ENCODE results near the gene FBXW4. TPM values are rescaled to one million over a fixed set of nuclear protein-coding genes. Genes with fewer than 3 reads are reported as not detected.

The FBXW4 gene
- total RNA-seq, 1 donor from 2014 or later, result 21.9 TPM

GRCh38 chr10:101695404-101695890 lies 477 bp upstream of the FBXW4 start:
- H3K27me3 Mint-ChIP-seq (ENCODE audit: low read depth, unreplicated experiment), result no peaks in the 10 kb centered on the region
- Histone ChIP-seq H3K9ac (ENCODE audit: low read length) (peak overlapping the region; percentile 99), H2AFZ (ENCODE audit: low read depth, low read length) (peak overlapping the region; percentile 97), H3K27ac (ENCODE audit: low read depth, low read length) (no peak overlapping the region), H3K36me3 (ENCODE audit: insufficient read depth, low read length) (no peaks in the 10 kb centered on the region), H4K20me1 (ENCODE audit: insufficient read depth, low read length) (no peaks in the 10 kb centered on the region), H3K9me3 (ENCODE audit: insufficient read depth, low read depth, low read length) (no peaks in the 10 kb centered on the region), H3K27me3 (ENCODE audit: insufficient read depth, low read length) (no peaks in the 10 kb centered on the region), H3K79me2 (ENCODE audit: insufficient read depth, low read length) (peaks cover 49% of the 10 kb centered on the region), H3K4me2 (ENCODE audit: low read length) (peak overlapping the region; percentile 98), H3K4me1 (ENCODE audit: insufficient read depth, low read length) (peaks cover 4% of the 10 kb centered on the region), H3K4me3 (ENCODE audit: insufficient read depth, low read depth, low read length) (peak overlapping the region; percentile 78)
- peak overlapping the region; percentile 47 for H3K27ac Mint-ChIP-seq (ENCODE audit: unreplicated experiment)
- H3K36me3 Mint-ChIP-seq (ENCODE audit: low read depth, unreplicated experiment), result no peaks in the 10 kb centered on the region
- no peak for FAIRE-seq
- TF ChIP-seq, protein P1, sequence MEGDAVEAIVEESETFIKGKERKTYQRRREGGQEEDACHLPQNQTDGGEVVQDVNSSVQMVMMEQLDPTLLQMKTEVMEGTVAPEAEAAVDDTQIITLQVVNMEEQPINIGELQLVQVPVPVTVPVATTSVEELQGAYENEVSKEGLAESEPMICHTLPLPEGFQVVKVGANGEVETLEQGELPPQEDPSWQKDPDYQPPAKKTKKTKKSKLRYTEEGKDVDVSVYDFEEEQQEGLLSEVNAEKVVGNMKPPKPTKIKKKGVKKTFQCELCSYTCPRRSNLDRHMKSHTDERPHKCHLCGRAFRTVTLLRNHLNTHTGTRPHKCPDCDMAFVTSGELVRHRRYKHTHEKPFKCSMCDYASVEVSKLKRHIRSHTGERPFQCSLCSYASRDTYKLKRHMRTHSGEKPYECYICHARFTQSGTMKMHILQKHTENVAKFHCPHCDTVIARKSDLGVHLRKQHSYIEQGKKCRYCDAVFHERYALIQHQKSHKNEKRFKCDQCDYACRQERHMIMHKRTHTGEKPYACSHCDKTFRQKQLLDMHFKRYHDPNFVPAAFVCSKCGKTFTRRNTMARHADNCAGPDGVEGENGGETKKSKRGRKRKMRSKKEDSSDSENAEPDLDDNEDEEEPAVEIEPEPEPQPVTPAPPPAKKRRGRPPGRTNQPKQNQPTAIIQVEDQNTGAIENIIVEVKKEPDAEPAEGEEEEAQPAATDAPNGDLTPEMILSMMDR (IDR thresholded peaks at IDR 0.05; ENCODE audit: insufficient read depth, low read depth, low read length), result no peak
- no peak for TF ChIP-seq EZH2 (IDR thresholded peaks at IDR 0.05; ENCODE audit: insufficient read depth, low read length)
- H3K4me3 Mint-ChIP-seq (ENCODE audit: unreplicated experiment), result peak overlapping the region; percentile 84
- no peak for DNase-seq (ENCODE audit: low read depth)
- no peaks in the 10 kb centered on the region for H3K9me3 Mint-ChIP-seq (ENCODE audit: unreplicated experiment)
- peaks cover 13% of the 10 kb centered on the region for H3K4me1 Mint-ChIP-seq (ENCODE audit: low read depth, unreplicated experiment)

DNA sequence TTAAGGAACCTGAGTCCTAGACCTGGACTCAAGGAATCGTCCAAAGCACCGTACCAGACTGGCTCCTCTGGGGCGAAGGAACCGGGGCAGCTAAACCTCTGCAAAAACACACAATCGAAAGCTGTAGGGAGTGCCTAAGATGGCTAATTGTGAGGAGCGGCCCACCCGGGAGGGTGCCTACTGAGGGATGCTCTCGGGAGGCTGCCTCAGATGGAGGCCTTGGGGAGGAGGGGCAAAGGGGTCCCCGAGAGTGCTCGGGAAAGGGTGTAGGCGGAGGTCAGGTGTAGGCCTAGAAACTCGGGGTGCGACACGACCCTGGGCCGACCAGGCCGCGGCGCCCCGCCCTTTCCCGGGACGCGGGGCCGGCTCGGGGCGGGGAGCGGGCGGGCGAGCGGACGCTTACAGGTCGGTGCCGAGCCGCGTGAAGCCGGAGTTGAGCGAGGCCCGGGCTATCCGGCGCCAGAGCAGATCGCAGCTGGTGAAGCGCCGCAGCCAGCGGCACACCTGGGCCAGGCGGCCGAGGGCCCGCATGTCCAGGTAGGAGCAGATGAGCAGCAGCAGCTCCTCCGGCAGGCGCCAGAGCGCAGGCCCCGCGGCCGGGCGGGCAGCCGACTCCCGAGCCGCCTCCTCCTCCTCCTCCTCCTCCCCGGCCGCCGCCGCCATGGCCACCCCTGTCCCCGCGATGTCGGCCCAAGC lies 844 bp downstream of the FBXW4 start:
- peak overlapping the region; percentile 90 for H3K27ac ChIP-seq (ENCODE audit: low read depth, low read length)
- peak overlapping the region; percentile 97 for H2AFZ ChIP-seq (ENCODE audit: low read depth, low read length)
- no peak for FAIRE-seq

More for the DNA sequence above, 844 bp downstream of the FBXW4 start:
- Histone ChIP-seq H3K4me3 (ENCODE audit: insufficient read depth, low read depth, low read length) (peak overlapping the region; percentile 78), H3K36me3 (ENCODE audit: insufficient read depth, low read length) (no peaks in the 10 kb centered on the region), H4K20me1 (ENCODE audit: insufficient read depth, low read length) (no peaks in the 10 kb centered on the region), H3K9me3 (ENCODE audit: insufficient read depth, low read depth, low read length) (no peaks in the 10 kb centered on the region), H3K27me3 (ENCODE audit: insufficient read depth, low read length) (no peaks in the 10 kb centered on the region), H3K4me2 (ENCODE audit: low read length) (peak overlapping the region; percentile 98), H3K79me2 (ENCODE audit: insufficient read depth, low read length) (peaks cover 53% of the 10 kb centered on the region), H3K9ac (ENCODE audit: low read length) (peak overlapping the region; percentile 99), H3K4me1 (ENCODE audit: insufficient read depth, low read length) (peaks cover 4% of the 10 kb centered on the region)
- Mint-ChIP-seq H3K36me3 (ENCODE audit: low read depth, unreplicated experiment) (no peaks in the 10 kb centered on the region), H3K27me3 (ENCODE audit: low read depth, unreplicated experiment) (no peaks in the 10 kb centered on the region), H3K9me3 (ENCODE audit: unreplicated experiment) (no peaks in the 10 kb centered on the region), H3K4me1 (ENCODE audit: low read depth, unreplicated experiment) (peaks cover 23% of the 10 kb centered on the region), H3K4me3 (ENCODE audit: unreplicated experiment) (peak overlapping the region; percentile 89), H3K27ac (ENCODE audit: unreplicated experiment) (peak overlapping the region; percentile 95)
- no peak for TF ChIP-seq EZH2 (IDR thresholded peaks at IDR 0.05; ENCODE audit: insufficient read depth, low read length)
- TF ChIP-seq, protein P1 (IDR thresholded peaks at IDR 0.05; ENCODE audit: insufficient read depth, low read depth, low read length), result no peak
- DNase-seq (ENCODE audit: low read depth), result peak; percentile 45

Data from astrocyte (in vitro differentiated cells and primary cell).